DND-41 (cell line): ENCODE results near the gene RMI2.

ENCODE experiments used
- ATAC-seq: fragments of 200-7000 bp; cut with Tn5 transposase; 3 replicates; pipeline ENCODE4 v1.9.1; 2021; ENCODE audit warnings: low read depth; ENCODE audit not compliant: insufficient read depth
- DNase-seq: peaks from one replicate; pipeline ENCODE4 v3.0.0-alpha.2; 2020
- H2AFZ ChIP-seq: 2 replicates; pipeline ENCODE4 v1.6.0; 2012; ENCODE audit warnings: low read depth, low read length
- H3K27ac ChIP-seq: 2 replicates; pipeline ENCODE4 v1.5.1; 2012; ENCODE audit warnings: low read length, inconsistent platforms
- H3K27me3 ChIP-seq: fragments of 200-600 bp; sonication (generic); 2 replicates; pipeline ENCODE4 v1.6.0; 2012; ENCODE audit warnings: low read length, mild to moderate bottlenecking, inconsistent platforms; ENCODE audit not compliant: insufficient read depth, poor library complexity
- H3K36me3 ChIP-seq: 2 replicates; pipeline ENCODE4 v1.5.1; 2012; ENCODE audit warnings: low read length, inconsistent platforms; ENCODE audit not compliant: insufficient read depth
- H3K4me1 ChIP-seq: 2 replicates; pipeline ENCODE4 v1.5.1; 2012; ENCODE audit warnings: mild to moderate bottlenecking, low read length; ENCODE audit not compliant: insufficient read depth
- H3K4me2 ChIP-seq: 2 replicates; pipeline ENCODE4 v1.6.0; 2012; ENCODE audit warnings: mild to moderate bottlenecking, moderate library complexity, low read length, inconsistent platforms; ENCODE audit not compliant: insufficient read depth
- H3K4me3 ChIP-seq, 2 experiments: fragments of 200-600 bp in 1 of 2; shearing (Covaris generic) in 1 of 2; 2 replicates each; pipeline ENCODE4 v1.5.1; 2012 to 2016; ENCODE audit warnings: inconsistent platforms in 2 of 2, low read length in 2 of 2, mild to moderate bottlenecking in 2 of 2, low read depth in 1 of 2, moderate library complexity in 1 of 2
- H3K79me2 ChIP-seq: 2 replicates; pipeline ENCODE4 v1.6.0; 2012; ENCODE audit warnings: low read length, inconsistent platforms; ENCODE audit not compliant: insufficient read depth
- H3K9ac ChIP-seq: 2 replicates; pipeline ENCODE4 v1.6.0; 2012; ENCODE audit warnings: low read depth, mild to moderate bottlenecking, inconsistent platforms, low read length, moderate library complexity
- H3K9me3 ChIP-seq: 2 replicates; pipeline ENCODE4 v1.5.1; 2012; ENCODE audit warnings: low read length, moderate library complexity, mild to moderate bottlenecking, inconsistent platforms; ENCODE audit not compliant: insufficient read depth, severe bottlenecking
- H4K20me1 ChIP-seq: 2 replicates; pipeline ENCODE4 v1.6.0; 2012; ENCODE audit warnings: low read length; ENCODE audit not compliant: insufficient read depth
- EZH2 ChIP-seq: IDR thresholded peaks from 3 replicates; pipeline ENCODE4 v1.6.1; 2012; ENCODE audit warnings: borderline replicate concordance, low read depth, mild to moderate bottlenecking, moderate library complexity, low read length, inconsistent platforms; ENCODE audit not compliant: severe bottlenecking
- TF ChIP-seq, protein P1 (sequence below): IDR thresholded peaks from 2 replicates; pipeline ENCODE4 v1.5.1; 2012; ENCODE audit warnings: borderline replicate concordance, low read length, moderate library complexity, mild to moderate bottlenecking; ENCODE audit not compliant: poor library complexity, severe bottlenecking; ENCODE audit errors: extremely low read depth

The RMI2 gene

DNA sequence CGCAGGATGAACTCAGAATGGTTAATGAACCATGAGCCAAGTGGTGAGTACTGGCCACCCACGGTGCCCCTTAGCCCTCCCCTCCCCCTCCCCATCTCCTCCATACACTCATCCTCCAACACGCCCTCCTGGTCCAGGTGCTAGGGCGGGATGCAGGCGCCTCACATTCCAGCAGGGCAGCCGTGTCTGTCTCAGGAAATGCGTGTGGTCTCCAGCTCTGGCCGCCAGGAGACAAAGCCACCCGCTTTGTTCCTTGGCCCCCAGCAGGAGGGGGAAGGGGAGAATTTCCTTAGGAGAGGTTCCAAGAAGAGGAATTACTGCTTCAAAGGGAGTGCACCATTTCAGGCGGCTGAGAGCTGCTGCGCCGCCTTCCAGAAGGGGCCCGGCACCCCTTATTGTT is 29.7 kb upstream of the RMI2 start:
- Histone ChIP-seq H3K4me2 (no peak overlapping the region), H2AFZ (no peak overlapping the region), H3K4me3 (no peak overlapping the region), H3K4me1 (peaks cover 26% of the 10 kb centered on the region), H3K9me3 (no peaks in the 10 kb centered on the region), H3K9ac (no peak overlapping the region), H3K36me3 (no peaks in the 10 kb centered on the region), H3K27ac (no peak overlapping the region), H4K20me1 (0 out of 2 replicates have a peak, but pooled peaks cover 2% of the 10 kb centered on the region), H3K79me2 (no peaks in the 10 kb centered on the region), H3K27me3 (no peaks in the 10 kb centered on the region)
- ATAC-seq (no peak), DNase-seq (no peak)
- TF ChIP-seq, protein P1, sequence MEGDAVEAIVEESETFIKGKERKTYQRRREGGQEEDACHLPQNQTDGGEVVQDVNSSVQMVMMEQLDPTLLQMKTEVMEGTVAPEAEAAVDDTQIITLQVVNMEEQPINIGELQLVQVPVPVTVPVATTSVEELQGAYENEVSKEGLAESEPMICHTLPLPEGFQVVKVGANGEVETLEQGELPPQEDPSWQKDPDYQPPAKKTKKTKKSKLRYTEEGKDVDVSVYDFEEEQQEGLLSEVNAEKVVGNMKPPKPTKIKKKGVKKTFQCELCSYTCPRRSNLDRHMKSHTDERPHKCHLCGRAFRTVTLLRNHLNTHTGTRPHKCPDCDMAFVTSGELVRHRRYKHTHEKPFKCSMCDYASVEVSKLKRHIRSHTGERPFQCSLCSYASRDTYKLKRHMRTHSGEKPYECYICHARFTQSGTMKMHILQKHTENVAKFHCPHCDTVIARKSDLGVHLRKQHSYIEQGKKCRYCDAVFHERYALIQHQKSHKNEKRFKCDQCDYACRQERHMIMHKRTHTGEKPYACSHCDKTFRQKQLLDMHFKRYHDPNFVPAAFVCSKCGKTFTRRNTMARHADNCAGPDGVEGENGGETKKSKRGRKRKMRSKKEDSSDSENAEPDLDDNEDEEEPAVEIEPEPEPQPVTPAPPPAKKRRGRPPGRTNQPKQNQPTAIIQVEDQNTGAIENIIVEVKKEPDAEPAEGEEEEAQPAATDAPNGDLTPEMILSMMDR, result no peak

DNA sequence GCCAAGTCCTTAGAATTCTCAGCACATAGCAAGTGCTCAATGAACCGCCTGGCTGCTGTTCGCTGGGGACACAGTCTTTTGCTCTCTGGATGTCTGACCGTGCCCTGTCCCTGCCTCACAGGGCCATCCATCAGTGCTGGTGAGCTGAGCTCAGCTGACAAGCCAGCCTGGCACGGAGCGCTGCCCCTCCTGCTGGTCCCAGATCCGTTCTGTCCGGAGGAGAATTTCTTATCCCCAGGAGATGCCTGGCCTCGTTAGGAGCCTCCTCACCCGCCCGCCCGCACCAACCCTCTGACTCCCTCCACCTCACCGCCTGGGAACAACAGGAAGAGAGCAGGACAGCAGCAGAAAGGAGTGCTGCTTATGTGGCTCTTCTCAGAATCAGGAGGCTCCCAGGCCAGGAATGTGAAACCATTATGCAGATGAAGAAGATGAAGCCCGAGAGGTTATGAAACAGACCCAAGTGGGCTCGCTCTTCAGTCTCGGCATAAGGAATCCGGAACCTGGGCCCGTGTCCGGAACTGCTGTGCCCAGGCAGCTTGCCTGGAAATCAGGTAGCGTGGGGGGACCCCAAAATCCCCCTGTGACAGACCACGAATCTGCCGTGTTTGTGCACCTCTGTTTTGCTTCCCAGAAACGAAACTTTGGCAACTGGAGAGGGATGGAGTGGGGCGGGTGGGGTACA is 28.8 kb upstream of the RMI2 start:
- DNase-seq, result no peak
- no peak overlapping the region for H3K27ac ChIP-seq
- no peak overlapping the region for H3K9ac ChIP-seq
- no peak for TF ChIP-seq EZH2
- TF ChIP-seq, protein P1, result no peak
- no peak for ATAC-seq
- peaks cover 17% of the 10 kb centered on the region for H3K4me1 ChIP-seq
- no peak overlapping the region for H2AFZ ChIP-seq
- no peaks in the 10 kb centered on the region for H3K79me2 ChIP-seq
- no peaks in the 10 kb centered on the region for H3K9me3 ChIP-seq
- 0 out of 2 replicates have a peak, but pooled peaks cover 2% of the 10 kb centered on the region for H4K20me1 ChIP-seq
- H3K4me3 ChIP-seq, result no peak overlapping the region
- no peak overlapping the region for H3K4me2 ChIP-seq
- H3K27me3 ChIP-seq, result no peaks in the 10 kb centered on the region
- H3K36me3 ChIP-seq, result no peaks in the 10 kb centered on the region

DNA sequence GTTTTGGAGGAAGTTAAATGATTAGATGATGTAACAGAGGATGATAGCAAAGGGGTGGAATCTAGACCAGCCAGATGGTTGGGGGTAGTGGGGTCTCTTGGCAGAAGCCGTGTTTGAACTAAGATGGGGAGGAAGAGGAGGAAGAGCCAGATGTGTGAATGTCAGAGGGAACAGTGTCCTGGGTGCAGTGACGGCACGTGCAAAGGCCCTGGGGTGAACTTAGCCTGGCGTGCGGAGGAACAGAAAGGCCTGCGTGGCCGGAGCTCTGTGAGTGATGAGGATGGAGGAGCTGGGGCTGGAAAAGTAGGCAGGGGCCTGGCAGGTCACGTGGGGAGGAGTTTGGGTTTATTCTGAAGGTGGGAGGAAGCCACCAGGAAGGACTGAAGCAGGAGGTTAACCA is 26.4 kb upstream of the RMI2 start:
- H3K36me3 ChIP-seq, result no peaks in the 10 kb centered on the region
- ATAC-seq (no peak), DNase-seq (no peak)
- H3K4me1 ChIP-seq, result no peaks in the 10 kb centered on the region
- no peak for TF ChIP-seq EZH2
- TF ChIP-seq, protein P1, result no peak
- H3K9ac ChIP-seq, result no peak overlapping the region
- no peak overlapping the region for H3K4me3 ChIP-seq
- H3K27ac ChIP-seq, result no peak overlapping the region
- H3K4me2 ChIP-seq, result no peak overlapping the region
- no peaks in the 10 kb centered on the region for H3K79me2 ChIP-seq
- H3K27me3 ChIP-seq, result no peaks in the 10 kb centered on the region
- H4K20me1 ChIP-seq, result 0 out of 2 replicates have a peak, but pooled peaks cover 2% of the 10 kb centered on the region
- H2AFZ ChIP-seq, result no peak overlapping the region
- H3K9me3 ChIP-seq, result no peaks in the 10 kb centered on the region
